ENCODE results near the gene TNNC1. TPM values are rescaled to one million over a fixed set of nuclear protein-coding genes. Genes with fewer than 3 reads are reported as not detected.
A peak's percentile ranks its signal among the peaks of the same experiment; 100 is the strongest.

The TNNC1 gene
- total and polyA plus RNA-seq, 2 donors (not counting 1 experiment from before 2014, with no cell fraction given): 0.33 to 0.69 TPM

DNA sequence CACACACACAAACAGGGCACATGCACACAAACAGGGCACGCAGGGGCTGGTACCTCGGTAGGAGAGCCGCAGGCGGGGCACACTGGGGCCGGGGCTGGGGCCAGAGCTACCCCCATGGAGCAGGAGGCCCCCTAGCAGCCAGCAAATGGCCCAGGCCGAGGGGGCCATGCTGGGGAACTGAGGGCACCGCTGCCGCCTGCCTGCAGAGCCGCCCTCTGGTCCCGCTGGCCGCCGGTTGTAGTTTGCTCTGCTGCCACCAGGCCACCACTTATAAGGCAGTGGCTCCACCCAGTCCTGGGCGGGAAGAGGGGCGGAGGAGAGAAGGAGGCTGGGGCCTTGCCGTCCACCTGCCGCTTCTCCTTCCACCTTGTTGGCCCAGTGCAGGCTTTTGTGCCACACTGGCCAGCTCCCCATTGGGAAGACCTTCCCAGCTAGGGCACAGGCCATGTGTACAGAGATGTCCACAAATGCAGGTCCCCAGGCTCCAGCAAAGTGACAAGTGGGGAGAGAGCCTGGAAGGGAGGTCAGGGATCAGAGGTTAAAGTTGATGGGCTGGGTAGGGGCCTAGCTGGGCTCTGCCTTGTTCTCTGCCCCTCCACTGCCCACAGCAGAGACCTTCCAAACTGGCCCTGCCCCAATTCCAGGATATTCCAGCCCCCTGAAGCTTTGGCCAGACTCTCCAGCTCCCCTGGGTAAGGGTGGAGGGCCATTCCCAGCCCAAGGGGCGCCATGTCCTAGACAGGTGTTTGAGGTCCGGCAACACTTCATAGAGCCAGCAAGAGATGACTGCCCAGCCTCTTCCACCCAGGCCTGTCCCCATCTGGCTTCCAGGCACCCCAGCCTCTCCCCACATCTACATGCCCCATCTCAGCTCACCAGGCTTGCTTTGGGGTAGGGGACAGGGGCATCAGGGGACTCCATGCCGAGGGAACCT lies 8.7 kb downstream of the TNNC1 start, which contains the start of gene SEMA3G:
TSS of gene SEMA3G (minus strand) at position 244 of the 934 bp plus-strand sequence. CDS start at position 168, 76 bp downstream.
- Histone ChIP-seq H3K9ac (ENCODE audit: insufficient read depth, low read length) (no peak within 1 kb of the TSS), H3K79me2 (ENCODE audit: control insufficient read depth, insufficient read depth, low read length) (no peaks in the 10 kb centered on the region), H4K20me1 (ENCODE audit: control insufficient read depth, extremely low read depth, insufficient read depth, low read length) (no peaks in the 10 kb centered on the region), H2AFZ (ENCODE audit: low read length) (no peak within 1 kb of the TSS), H3K4me1 (ENCODE audit: control insufficient read depth, extremely low read depth, insufficient read depth, low read length) (no peaks in the 10 kb centered on the region), H3K36me3 (ENCODE audit: control insufficient read depth, insufficient read depth, low read length) (no peaks in the 10 kb centered on the region), H3K4me2 (ENCODE audit: extremely low read depth, insufficient read depth, low read length) (no peak within 1 kb of the TSS), H3K9me3 (ENCODE audit: control insufficient read depth, insufficient read depth, low read depth, low read length) (no peaks in the 10 kb centered on the region), H3K4me3 (replicated peaks in 1 of 4; ENCODE audit: control extremely low read depth in 1 of 4, insufficient read depth in 1 of 4, low read depth in 3 of 4, low read length in 4 of 4) (no peak within 1 kb of the TSS), H3K27ac (ENCODE audit: insufficient read depth, low read length) (no peak within 1 kb of the TSS), H3K27me3 (ENCODE audit: control insufficient read depth, insufficient read depth, low read length) (no peaks in the 10 kb centered on the region)
- peak; percentile 26 to 49 for DNase-seq (ENCODE audit: low read depth in 2 of 2)
- no peak for TF ChIP-seq EZH2 (IDR thresholded peaks at IDR 0.05; ENCODE audit: low read length, missing control alignments)
- TF ChIP-seq, protein P1, sequence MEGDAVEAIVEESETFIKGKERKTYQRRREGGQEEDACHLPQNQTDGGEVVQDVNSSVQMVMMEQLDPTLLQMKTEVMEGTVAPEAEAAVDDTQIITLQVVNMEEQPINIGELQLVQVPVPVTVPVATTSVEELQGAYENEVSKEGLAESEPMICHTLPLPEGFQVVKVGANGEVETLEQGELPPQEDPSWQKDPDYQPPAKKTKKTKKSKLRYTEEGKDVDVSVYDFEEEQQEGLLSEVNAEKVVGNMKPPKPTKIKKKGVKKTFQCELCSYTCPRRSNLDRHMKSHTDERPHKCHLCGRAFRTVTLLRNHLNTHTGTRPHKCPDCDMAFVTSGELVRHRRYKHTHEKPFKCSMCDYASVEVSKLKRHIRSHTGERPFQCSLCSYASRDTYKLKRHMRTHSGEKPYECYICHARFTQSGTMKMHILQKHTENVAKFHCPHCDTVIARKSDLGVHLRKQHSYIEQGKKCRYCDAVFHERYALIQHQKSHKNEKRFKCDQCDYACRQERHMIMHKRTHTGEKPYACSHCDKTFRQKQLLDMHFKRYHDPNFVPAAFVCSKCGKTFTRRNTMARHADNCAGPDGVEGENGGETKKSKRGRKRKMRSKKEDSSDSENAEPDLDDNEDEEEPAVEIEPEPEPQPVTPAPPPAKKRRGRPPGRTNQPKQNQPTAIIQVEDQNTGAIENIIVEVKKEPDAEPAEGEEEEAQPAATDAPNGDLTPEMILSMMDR (conservative IDR thresholded peaks at IDR 0.05 in 1 of 2, IDR thresholded peaks at IDR 0.05 in 1 of 2; ENCODE audit: low read depth in 1 of 2, low read length in 2 of 2): peak; percentile 13 to 47

DNA sequence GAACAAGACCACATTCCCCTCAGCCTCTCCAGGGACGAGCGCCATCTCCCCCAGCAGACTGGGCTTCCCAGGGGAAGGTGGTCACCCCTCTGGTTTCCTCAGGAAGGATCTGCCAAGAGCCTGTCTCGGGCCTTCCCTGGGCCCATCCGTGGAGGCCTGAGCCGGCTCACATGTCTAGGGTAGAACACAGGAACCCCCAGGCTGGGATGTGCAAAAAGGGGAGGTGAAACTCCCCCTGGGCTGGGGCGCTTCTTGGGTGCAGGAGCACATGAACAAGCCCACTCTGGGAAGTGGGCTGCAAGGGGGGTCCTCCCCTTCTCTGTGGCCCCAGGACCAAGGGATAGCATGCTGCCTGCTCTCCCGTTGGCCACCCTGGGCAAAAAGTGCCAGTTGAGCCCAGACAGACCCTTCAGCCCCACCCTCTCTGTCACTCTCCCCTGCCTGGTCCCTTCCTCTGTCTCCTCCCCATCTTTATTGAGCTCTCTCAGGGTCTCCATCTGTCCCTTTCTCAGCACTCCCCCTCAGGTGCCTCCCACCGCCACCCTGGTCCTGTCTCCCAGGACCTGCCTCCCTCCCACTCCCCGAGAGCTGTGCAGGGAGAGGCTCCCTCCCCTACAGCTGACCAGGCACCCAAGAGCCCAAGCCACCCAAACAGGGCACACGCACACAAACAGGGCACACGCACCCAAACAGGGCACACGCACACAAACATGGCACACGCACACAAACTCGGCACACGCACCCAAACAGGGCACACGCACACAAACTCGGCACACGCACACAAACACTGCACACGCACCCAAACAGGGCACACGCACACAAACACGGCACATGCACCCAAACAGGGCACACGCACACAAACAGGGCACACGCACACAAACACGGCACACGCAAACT lies 9.8 kb downstream of the TNNC1 start:
- Histone ChIP-seq H3K9me3 (ENCODE audit: control insufficient read depth, insufficient read depth, low read depth, low read length) (no peaks in the 10 kb centered on the region), H3K36me3 (ENCODE audit: control insufficient read depth, insufficient read depth, low read length) (no peaks in the 10 kb centered on the region), H4K20me1 (ENCODE audit: control insufficient read depth, extremely low read depth, insufficient read depth, low read length) (no peaks in the 10 kb centered on the region), H3K27ac (ENCODE audit: insufficient read depth, low read length) (no peak overlapping the region), H3K79me2 (ENCODE audit: control insufficient read depth, insufficient read depth, low read length) (no peaks in the 10 kb centered on the region), H3K9ac (ENCODE audit: insufficient read depth, low read length) (no peak overlapping the region), H3K4me2 (ENCODE audit: extremely low read depth, insufficient read depth, low read length) (no peak overlapping the region), H3K4me3 (replicated peaks in 1 of 4; ENCODE audit: control extremely low read depth in 1 of 4, insufficient read depth in 1 of 4, low read depth in 3 of 4, low read length in 4 of 4) (no peak overlapping the region), H3K4me1 (ENCODE audit: control insufficient read depth, extremely low read depth, insufficient read depth, low read length) (no peaks in the 10 kb centered on the region), H3K27me3 (ENCODE audit: control insufficient read depth, insufficient read depth, low read length) (no peaks in the 10 kb centered on the region), H2AFZ (ENCODE audit: low read length) (no peak overlapping the region)
- no peak for DNase-seq (ENCODE audit: low read depth in 2 of 2)
- TF ChIP-seq EZH2 (IDR thresholded peaks at IDR 0.05; ENCODE audit: low read length, missing control alignments): no peak
- TF ChIP-seq, protein P1 (conservative IDR thresholded peaks at IDR 0.05 in 1 of 2, IDR thresholded peaks at IDR 0.05 in 1 of 2; ENCODE audit: low read depth in 1 of 2, low read length in 2 of 2): no peak

DNA sequence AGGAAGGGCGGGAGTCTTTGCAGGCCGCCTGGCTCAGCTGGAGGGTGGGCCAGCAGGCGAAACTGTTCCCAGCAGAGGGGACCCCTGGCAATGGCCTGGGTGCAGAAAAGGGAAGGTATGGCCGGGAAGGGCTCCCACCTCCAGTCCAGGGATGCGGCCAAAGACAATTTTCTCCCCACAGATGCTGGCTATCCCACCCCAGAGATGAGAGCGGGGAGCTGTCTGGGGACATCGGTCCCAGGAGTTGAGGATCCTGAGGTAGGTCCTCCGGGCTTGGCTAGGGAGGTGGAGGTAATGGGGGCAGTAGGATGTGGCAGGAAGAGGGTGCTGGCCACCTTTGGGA lies 10.6 kb downstream of the TNNC1 start:
- Histone ChIP-seq H3K4me1 (ENCODE audit: control insufficient read depth, extremely low read depth, insufficient read depth, low read length) (no peaks in the 10 kb centered on the region), H2AFZ (ENCODE audit: low read length) (no peak overlapping the region), H3K27ac (ENCODE audit: insufficient read depth, low read length) (no peak overlapping the region), H3K4me2 (ENCODE audit: extremely low read depth, insufficient read depth, low read length) (no peak overlapping the region), H3K9me3 (ENCODE audit: control insufficient read depth, insufficient read depth, low read depth, low read length) (no peaks in the 10 kb centered on the region), H3K79me2 (ENCODE audit: control insufficient read depth, insufficient read depth, low read length) (no peaks in the 10 kb centered on the region), H3K9ac (ENCODE audit: insufficient read depth, low read length) (no peak overlapping the region), H4K20me1 (ENCODE audit: control insufficient read depth, extremely low read depth, insufficient read depth, low read length) (no peaks in the 10 kb centered on the region), H3K36me3 (ENCODE audit: control insufficient read depth, insufficient read depth, low read length) (no peaks in the 10 kb centered on the region), H3K4me3 (replicated peaks in 1 of 4; ENCODE audit: control extremely low read depth in 1 of 4, insufficient read depth in 1 of 4, low read depth in 3 of 4, low read length in 4 of 4) (no peak overlapping the region), H3K27me3 (ENCODE audit: control insufficient read depth, insufficient read depth, low read length) (no peaks in the 10 kb centered on the region)
- TF ChIP-seq EZH2 (IDR thresholded peaks at IDR 0.05; ENCODE audit: low read length, missing control alignments): no peak
- no peak for DNase-seq (ENCODE audit: low read depth in 2 of 2)
